HepG2 (cell line): Measurements from ENCODE around the gene PCNP. TPM values are rescaled to one million over a fixed set of nuclear protein-coding genes. Genes with fewer than 3 reads are reported as not detected.

Experiments
- DPF2 ChIP-seq: sonication (generic); formaldehyde crosslinking; IDR thresholded peaks from 2 replicates; pipeline ENCODE4 v1.4.0; 2020; ENCODE audit warnings: mild to moderate bottlenecking, low read depth, missing genetic modification reagents, borderline replicate concordance
- ERF ChIP-seq: IDR thresholded peaks from 2 replicates; pipeline ENCODE4 v1.6.1; 2018; ENCODE audit warnings: missing biosample characterization, missing genetic modification reagents
- ETV5 ChIP-seq: IDR thresholded peaks from 2 replicates; pipeline ENCODE4 v1.6.1; 2018; ENCODE audit warnings: missing biosample characterization, missing genetic modification reagents, inconsistent platforms, borderline replicate concordance
- GLI4 ChIP-seq: sonication (generic); formaldehyde crosslinking; IDR thresholded peaks from 2 replicates; pipeline ENCODE4 v1.5.1; 2020; ENCODE audit warnings: missing genetic modification reagents, mild to moderate bottlenecking, moderate library complexity, borderline replicate concordance
- MED13 ChIP-seq: sonication (generic); formaldehyde crosslinking; IDR thresholded peaks from 2 replicates; pipeline ENCODE4 v1.5.0; 2020; ENCODE audit warnings: missing genetic modification reagents
- MTA1 ChIP-seq: sonication (generic); formaldehyde crosslinking; IDR thresholded peaks from 2 replicates; pipeline ENCODE4 v1.4.0; 2020; ENCODE audit warnings: missing genetic modification reagents, mild to moderate bottlenecking, borderline replicate concordance
- MXD4 ChIP-seq: IDR thresholded peaks from 2 replicates; pipeline ENCODE4 v1.6.1; 2016; ENCODE audit warnings: mild to moderate bottlenecking, missing biosample characterization, missing genetic modification reagents
- MXI1 ChIP-seq: IDR thresholded peaks from 3 replicates; pipeline ENCODE4 v1.6.1; 2012; ENCODE audit warnings: low read depth, low read length, inconsistent platforms, borderline replicate concordance
- PTBP1 ChIP-seq: fragments of 200-400 bp; formaldehyde crosslinking; IDR thresholded peaks from 2 replicates; pipeline ENCODE4 v1.6.1; 2018; ENCODE audit warnings: low read length, low read depth; ENCODE audit not compliant: poor library complexity, severe bottlenecking
- SMYD3 ChIP-seq: sonication (generic); formaldehyde crosslinking; IDR thresholded peaks from 2 replicates; pipeline ENCODE4 v1.8.1; 2023; ENCODE audit warnings: mild to moderate bottlenecking, missing genetic modification reagents
- polyA plus RNA-seq, 8 experiments: library from polyadenylated mRNA; depleted of rRNA in 3 of 8; stranded (reverse) in 7 of 8; unstranded in 1 of 8; fragments of >200 nt; fragmentation: Illumina TruSeq in 4 of 8; extraction: Trizol in 4 of 8; gene quantifications; 2 replicates each; pipeline versions ENCODE4 v1.2.1 to v1.2.3, GENCODE V29; 2011 to 2016; ENCODE audit warnings: low read depth in 4 of 8, missing spikeins in 1 of 8, mixed read lengths in 1 of 8; ENCODE audit not compliant: insufficient read depth in 1 of 8
- total RNA-seq, 5 experiments: library from RNA; depleted of rRNA; stranded (reverse); fragments of >200 nt; fragmentation: Illumina TruSeq; extraction: Trizol; gene quantifications; 2 replicates each; pipeline ENCODE4 v1.2.3, GENCODE V29; 2016; ENCODE audit warnings: low read depth in 1 of 5
- TF ChIP-seq, protein P1 (sequence below): sonication (generic); formaldehyde crosslinking; IDR thresholded peaks from 2 replicates; pipeline ENCODE4 v1.5.0; 2020; ENCODE audit warnings: missing genetic modification reagents
- TF ChIP-seq, protein P2 (sequence below): IDR thresholded peaks from 2 replicates; pipeline ENCODE4 v1.6.1; 2016; ENCODE audit warnings: mild to moderate bottlenecking
- TF ChIP-seq, protein P3 (sequence below): sonication (generic); formaldehyde crosslinking; IDR thresholded peaks from 2 replicates; pipeline ENCODE4 v1.4.0; 2020; ENCODE audit warnings: missing genetic modification reagents, mild to moderate bottlenecking, borderline replicate concordance
- TF ChIP-seq, protein P4 (sequence below): sonication (generic); formaldehyde crosslinking; IDR thresholded peaks from 2 replicates; pipeline ENCODE4 v1.5.0; 2020; ENCODE audit warnings: missing genetic modification reagents
- TF ChIP-seq, protein P5 (sequence below): sonication (generic); formaldehyde crosslinking; conservative IDR thresholded peaks from 2 replicates; pipeline ENCODE4 v1.8.1; 2023; ENCODE audit warnings: missing genetic modification reagents
- TF ChIP-seq, protein P6 (sequence below): sonication (generic); formaldehyde crosslinking; IDR thresholded peaks from 2 replicates; pipeline ENCODE4 v1.5.0; 2020; ENCODE audit warnings: mild to moderate bottlenecking, missing genetic modification reagents

The PCNP gene
- total and polyA plus RNA-seq, 2 of the 13 experiments (the other 11 are each of a cell fraction or from before 2014, with no cell fraction given) = 44.1 to 78.2 TPM

DNA sequence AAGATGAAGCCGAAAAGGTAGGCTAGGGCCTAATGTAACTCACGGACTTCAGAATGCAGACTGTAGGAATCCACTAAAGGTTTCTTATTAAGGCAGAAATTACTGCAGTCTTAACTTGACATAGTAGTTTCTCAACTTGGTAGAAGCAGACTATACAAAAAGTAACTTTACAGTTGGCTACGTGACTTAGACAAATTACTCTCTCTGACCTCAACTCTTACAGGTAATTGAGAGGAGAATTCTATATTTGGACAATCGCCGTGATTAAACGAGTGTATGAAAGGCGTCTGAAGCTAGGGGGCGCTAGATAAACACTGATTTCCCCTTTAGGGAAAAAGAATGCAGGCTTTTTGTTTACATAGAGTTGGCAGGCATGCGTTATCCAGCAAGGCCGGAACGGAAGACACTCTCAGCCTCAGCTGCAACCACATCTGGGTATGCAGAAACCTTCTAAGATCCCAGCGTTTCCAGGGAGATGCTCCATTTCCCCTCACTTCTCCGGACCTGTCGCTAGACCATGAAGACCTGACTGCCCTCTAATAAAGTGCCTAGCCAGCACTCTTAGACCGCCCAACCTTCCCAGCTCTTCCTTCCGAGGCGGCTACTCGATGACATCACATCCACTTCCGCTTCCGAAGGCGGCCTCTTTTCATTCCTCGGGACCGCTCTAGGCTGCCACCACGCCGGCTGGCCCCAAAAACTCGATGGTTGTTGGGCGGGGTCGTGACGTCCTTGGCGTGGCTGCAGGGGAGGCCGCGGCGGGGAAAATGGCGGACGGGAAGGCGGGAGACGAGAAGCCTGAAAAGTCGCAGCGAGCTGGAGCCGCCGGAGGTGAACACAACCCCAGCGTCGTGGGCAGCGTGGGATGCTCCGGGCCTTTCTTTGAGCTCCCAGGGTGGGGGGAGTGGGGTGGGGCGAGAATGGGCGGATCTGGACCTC lies at the start of gene PCNP (continued):
- TF ChIP-seq, protein P1, sequence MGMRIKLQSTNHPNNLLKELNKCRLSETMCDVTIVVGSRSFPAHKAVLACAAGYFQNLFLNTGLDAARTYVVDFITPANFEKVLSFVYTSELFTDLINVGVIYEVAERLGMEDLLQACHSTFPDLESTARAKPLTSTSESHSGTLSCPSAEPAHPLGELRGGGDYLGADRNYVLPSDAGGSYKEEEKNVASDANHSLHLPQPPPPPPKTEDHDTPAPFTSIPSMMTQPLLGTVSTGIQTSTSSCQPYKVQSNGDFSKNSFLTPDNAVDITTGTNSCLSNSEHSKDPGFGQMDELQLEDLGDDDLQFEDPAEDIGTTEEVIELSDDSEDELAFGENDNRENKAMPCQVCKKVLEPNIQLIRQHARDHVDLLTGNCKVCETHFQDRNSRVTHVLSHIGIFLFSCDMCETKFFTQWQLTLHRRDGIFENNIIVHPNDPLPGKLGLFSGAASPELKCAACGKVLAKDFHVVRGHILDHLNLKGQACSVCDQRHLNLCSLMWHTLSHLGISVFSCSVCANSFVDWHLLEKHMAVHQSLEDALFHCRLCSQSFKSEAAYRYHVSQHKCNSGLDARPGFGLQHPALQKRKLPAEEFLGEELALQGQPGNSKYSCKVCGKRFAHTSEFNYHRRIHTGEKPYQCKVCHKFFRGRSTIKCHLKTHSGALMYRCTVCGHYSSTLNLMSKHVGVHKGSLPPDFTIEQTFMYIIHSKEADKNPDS (CRISPR knock-in tag) = peak; percentile 78; the same call in 1 of the 2 replicates
- no peak for TF ChIP-seq MTA1 (CRISPR knock-in tag)
- TF ChIP-seq DPF2 = no peak
- no peak for TF ChIP-seq SMYD3 (CRISPR knock-in tag)
- no peak for TF ChIP-seq PTBP1
- 0 out of 2 replicates have a peak, but pooled peaks have one; percentile 24 for TF ChIP-seq ERF (CRISPR knock-in tag)
- TF ChIP-seq, protein P2, sequence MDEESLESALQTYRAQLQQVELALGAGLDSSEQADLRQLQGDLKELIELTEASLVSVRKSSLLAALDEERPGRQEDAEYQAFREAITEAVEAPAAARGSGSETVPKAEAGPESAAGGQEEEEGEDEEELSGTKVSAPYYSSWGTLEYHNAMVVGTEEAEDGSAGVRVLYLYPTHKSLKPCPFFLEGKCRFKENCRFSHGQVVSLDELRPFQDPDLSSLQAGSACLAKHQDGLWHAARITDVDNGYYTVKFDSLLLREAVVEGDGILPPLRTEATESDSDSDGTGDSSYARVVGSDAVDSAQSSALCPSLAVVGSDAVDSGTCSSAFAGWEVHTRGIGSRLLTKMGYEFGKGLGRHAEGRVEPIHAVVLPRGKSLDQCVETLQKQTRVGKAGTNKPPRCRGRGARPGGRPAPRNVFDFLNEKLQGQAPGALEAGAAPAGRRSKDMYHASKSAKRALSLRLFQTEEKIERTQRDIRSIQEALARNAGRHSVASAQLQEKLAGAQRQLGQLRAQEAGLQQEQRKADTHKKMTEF (CRISPR knock-in tag) = peak; percentile 78
- no peak for TF ChIP-seq MED13
- peak; percentile 31; the same call in 1 of the 2 replicates for TF ChIP-seq MXD4 (CRISPR knock-in tag)
- TF ChIP-seq, protein P3, sequence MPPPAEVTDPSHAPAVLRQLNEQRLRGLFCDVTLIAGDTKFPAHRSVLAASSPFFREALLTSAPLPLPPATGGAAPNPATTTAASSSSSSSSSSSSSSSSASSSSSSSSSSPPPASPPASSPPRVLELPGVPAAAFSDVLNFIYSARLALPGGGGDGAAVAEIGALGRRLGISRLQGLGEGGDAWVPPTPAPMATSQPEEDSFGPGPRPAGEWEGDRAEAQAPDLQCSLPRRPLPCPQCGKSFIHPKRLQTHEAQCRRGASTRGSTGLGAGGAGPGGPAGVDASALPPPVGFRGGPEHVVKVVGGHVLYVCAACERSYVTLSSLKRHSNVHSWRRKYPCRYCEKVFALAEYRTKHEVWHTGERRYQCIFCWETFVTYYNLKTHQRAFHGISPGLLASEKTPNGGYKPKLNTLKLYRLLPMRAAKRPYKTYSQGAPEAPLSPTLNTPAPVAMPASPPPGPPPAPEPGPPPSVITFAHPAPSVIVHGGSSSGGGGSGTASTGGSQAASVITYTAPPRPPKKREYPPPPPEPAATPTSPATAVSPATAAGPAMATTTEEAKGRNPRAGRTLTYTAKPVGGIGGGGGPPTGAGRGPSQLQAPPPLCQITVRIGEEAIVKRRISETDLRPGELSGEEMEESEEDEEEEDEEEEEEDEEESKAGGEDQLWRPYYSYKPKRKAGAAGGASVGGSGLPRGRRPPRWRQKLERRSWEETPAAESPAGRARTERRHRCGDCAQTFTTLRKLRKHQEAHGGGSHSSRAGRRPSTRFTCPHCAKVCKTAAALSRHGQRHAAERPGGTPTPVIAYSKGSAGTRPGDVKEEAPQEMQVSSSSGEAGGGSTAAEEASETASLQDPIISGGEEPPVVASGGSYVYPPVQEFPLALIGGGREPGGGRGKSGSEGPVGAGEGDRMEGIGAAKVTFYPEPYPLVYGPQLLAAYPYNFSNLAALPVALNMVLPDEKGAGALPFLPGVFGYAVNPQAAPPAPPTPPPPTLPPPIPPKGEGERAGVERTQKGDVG (CRISPR knock-in tag) = 0 out of 2 replicates have a peak, but pooled peaks have one; percentile 87
- TF ChIP-seq, protein P4, sequence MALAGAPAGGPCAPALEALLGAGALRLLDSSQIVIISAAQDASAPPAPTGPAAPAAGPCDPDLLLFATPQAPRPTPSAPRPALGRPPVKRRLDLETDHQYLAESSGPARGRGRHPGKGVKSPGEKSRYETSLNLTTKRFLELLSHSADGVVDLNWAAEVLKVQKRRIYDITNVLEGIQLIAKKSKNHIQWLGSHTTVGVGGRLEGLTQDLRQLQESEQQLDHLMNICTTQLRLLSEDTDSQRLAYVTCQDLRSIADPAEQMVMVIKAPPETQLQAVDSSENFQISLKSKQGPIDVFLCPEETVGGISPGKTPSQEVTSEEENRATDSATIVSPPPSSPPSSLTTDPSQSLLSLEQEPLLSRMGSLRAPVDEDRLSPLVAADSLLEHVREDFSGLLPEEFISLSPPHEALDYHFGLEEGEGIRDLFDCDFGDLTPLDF (CRISPR knock-in tag) = peak; percentile 58; the same call in 1 of the 2 replicates
- no peak for TF ChIP-seq GLI4
- TF ChIP-seq, protein P5, sequence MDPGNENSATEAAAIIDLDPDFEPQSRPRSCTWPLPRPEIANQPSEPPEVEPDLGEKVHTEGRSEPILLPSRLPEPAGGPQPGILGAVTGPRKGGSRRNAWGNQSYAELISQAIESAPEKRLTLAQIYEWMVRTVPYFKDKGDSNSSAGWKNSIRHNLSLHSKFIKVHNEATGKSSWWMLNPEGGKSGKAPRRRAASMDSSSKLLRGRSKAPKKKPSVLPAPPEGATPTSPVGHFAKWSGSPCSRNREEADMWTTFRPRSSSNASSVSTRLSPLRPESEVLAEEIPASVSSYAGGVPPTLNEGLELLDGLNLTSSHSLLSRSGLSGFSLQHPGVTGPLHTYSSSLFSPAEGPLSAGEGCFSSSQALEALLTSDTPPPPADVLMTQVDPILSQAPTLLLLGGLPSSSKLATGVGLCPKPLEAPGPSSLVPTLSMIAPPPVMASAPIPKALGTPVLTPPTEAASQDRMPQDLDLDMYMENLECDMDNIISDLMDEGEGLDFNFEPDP (CRISPR knock-in tag) = no peak
- TF ChIP-seq ETV5 (CRISPR knock-in tag) = peak; percentile 76
- peak; percentile 81; the same call in 2 of the 3 replicates for TF ChIP-seq MXI1
- TF ChIP-seq, protein P6, sequence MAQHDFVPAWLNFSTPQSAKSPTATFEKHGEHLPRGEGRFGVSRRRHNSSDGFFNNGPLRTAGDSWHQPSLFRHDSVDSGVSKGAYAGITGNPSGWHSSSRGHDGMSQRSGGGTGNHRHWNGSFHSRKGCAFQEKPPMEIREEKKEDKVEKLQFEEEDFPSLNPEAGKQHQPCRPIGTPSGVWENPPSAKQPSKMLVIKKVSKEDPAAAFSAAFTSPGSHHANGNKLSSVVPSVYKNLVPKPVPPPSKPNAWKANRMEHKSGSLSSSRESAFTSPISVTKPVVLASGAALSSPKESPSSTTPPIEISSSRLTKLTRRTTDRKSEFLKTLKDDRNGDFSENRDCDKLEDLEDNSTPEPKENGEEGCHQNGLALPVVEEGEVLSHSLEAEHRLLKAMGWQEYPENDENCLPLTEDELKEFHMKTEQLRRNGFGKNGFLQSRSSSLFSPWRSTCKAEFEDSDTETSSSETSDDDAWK = no peak
